Trophoblast cell (in vitro differentiated cells and primary cell): Measurements from ENCODE around the gene ALOX5.

Source experiments
- DNase-seq, 2 donors: peaks; one replicate each; pipeline ENCODE4 v3.0.0-alpha.2; 2016
- H2AFZ ChIP-seq: 2 replicates; pipeline ENCODE4 v1.6.1; 2013; ENCODE audit warnings: low read length, moderate library complexity, mild to moderate bottlenecking; ENCODE audit not compliant: insufficient read depth, poor library complexity
- H2AK5ac ChIP-seq: 2 replicates; pipeline ENCODE4 v1.6.1; 2013; ENCODE audit warnings: mild to moderate bottlenecking, low read length
- H2BK120ac ChIP-seq: 2 replicates; pipeline ENCODE4 v1.6.1; 2013; ENCODE audit warnings: low read length, mild to moderate bottlenecking, moderate library complexity; ENCODE audit not compliant: insufficient read depth, poor library complexity
- H2BK12ac ChIP-seq: 2 replicates; pipeline ENCODE4 v1.6.1; 2013; ENCODE audit warnings: mild to moderate bottlenecking, low read length, moderate library complexity
- H2BK5ac ChIP-seq: 2 replicates; pipeline ENCODE4 v1.6.1; 2013; ENCODE audit warnings: low read length, low read depth, moderate library complexity, mild to moderate bottlenecking; ENCODE audit not compliant: poor library complexity
- H3K14ac ChIP-seq: 2 replicates; pipeline ENCODE4 v1.6.1; 2013; ENCODE audit warnings: mild to moderate bottlenecking, low read length
- H3K18ac ChIP-seq: 2 replicates; pipeline ENCODE4 v1.6.1; 2013; ENCODE audit warnings: mild to moderate bottlenecking, low read length
- H3K23ac ChIP-seq: 2 replicates; pipeline ENCODE4 v1.6.1; 2013; ENCODE audit warnings: low read length
- H3K27ac ChIP-seq: 2 replicates; pipeline ENCODE4 v1.5.1; 2013; ENCODE audit warnings: low read depth, mild to moderate bottlenecking, inconsistent platforms, low read length, moderate library complexity
- H3K27me3 ChIP-seq: 2 replicates; pipeline ENCODE4 v1.6.1; 2013; ENCODE audit warnings: inconsistent platforms, mild to moderate bottlenecking, low read length, moderate library complexity; ENCODE audit not compliant: insufficient read depth
- H3K36me3 ChIP-seq, 2 experiments: 1 replicate in 1 of 2; 2 replicates in 1 of 2; pipeline ENCODE4 v1.6.1; 2013; ENCODE audit warnings: low read length in 2 of 2, mild to moderate bottlenecking in 2 of 2, moderate library complexity in 1 of 2; ENCODE audit not compliant: insufficient read depth in 2 of 2, control insufficient read depth in 1 of 2
- H3K4ac ChIP-seq: 2 replicates; pipeline ENCODE4 v1.6.1; 2013; ENCODE audit warnings: low read depth, mild to moderate bottlenecking, low read length, moderate library complexity
- H3K4me1 ChIP-seq, 2 experiments: 1 replicate in 1 of 2; 2 replicates in 1 of 2; pipeline ENCODE4 v1.6.1; 2013; ENCODE audit warnings: low read length in 2 of 2, mild to moderate bottlenecking in 2 of 2, moderate library complexity in 1 of 2; ENCODE audit not compliant: insufficient read depth in 2 of 2, control insufficient read depth in 1 of 2
- H3K4me2 ChIP-seq: 2 replicates; pipeline ENCODE4 v1.6.1; 2013; ENCODE audit warnings: inconsistent platforms, mild to moderate bottlenecking, low read length, moderate library complexity
- H3K4me3 ChIP-seq: 2 replicates; pipeline ENCODE4 v1.5.1; 2013; ENCODE audit warnings: mild to moderate bottlenecking, low read depth, low read length, inconsistent platforms
- H3K79me1 ChIP-seq: one replicate; pipeline ENCODE4 v1.6.1; 2013; ENCODE audit warnings: low read length
- H3K79me2 ChIP-seq: 2 replicates; pipeline ENCODE4 v1.6.1; 2013; ENCODE audit warnings: low read length, mild to moderate bottlenecking; ENCODE audit not compliant: control insufficient read depth, insufficient read depth, poor library complexity
- H3K9ac ChIP-seq: 2 replicates; pipeline ENCODE4 v1.6.1; 2013; ENCODE audit warnings: mild to moderate bottlenecking, low read length
- H3K9me3 ChIP-seq: 2 replicates; pipeline ENCODE4 v1.6.1; 2013; ENCODE audit warnings: low read depth, mild to moderate bottlenecking, control low read depth, inconsistent platforms, low read length; ENCODE audit not compliant: insufficient read depth
- H4K12ac ChIP-seq: 2 replicates; pipeline ENCODE4 v1.6.1; 2013; ENCODE audit warnings: low read depth, mild to moderate bottlenecking, low read length, moderate library complexity
- H4K8ac ChIP-seq: 2 replicates; pipeline ENCODE4 v1.6.1; 2013; ENCODE audit warnings: low read depth, mild to moderate bottlenecking, low read length, moderate library complexity
- H4K91ac ChIP-seq: one replicate; pipeline ENCODE4 v1.6.1; 2013; ENCODE audit warnings: low read depth, mild to moderate bottlenecking, low read length, moderate library complexity
- WGBS: extraction: QIAGEN DNeasy Blood & Tissue Kit; methylation state at CpG from one replicate; pipeline ENCODE4 v1.1.7; 2013; ENCODE audit warnings: missing lambda C conversion rate; ENCODE audit not compliant: insufficient read length, insufficient coverage; ENCODE audit errors: extremely low coverage; 5-methylcytosine and 5-hydroxymethylcytosine counted together

Gene ALOX5

DNA sequence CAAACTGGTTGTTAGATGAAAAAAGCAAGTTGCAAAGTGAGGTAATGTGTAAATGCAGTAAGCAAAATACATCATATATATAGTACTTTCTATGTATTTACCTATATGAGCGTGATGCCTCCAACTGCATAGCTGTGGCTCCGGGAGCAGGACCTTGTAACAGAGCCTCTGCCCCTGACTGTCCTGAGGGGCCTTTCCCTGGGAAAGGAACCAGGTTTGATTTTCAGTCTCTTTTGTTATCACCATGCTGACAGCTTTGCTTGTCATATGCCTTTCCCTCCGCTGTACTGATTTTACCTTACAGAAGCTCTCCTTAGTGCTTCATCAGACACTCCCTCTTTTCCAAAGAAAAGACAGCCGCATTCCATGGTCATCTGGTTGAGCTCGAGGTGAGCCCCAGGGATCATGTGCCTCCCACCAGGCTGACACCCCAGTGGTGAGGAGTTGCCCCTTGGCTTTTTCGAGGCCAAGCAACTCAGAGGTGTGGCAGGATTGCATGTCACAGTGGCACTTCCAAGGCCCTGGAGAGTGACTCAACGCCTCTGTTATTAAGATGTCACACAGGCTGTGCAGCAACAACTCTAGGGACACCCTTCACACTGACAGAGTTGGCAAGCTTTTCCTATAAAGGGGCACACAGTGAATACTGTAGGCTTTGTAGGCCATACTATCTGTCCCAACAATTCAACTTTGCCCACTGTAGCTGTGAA, 78.9 kb downstream of the ALOX5 start:
- H2AFZ ChIP-seq, result no peak overlapping the region
- H3K18ac ChIP-seq, result no peak overlapping the region
- no peaks in the 10 kb centered on the region for H3K79me1 ChIP-seq
- no peak overlapping the region for H4K12ac ChIP-seq
- H4K91ac ChIP-seq, result no peak overlapping the region
- H2AK5ac ChIP-seq, result no peak overlapping the region
- H3K79me2 ChIP-seq, result no peaks in the 10 kb centered on the region
- no peak overlapping the region for H3K14ac ChIP-seq
- H3K4me3 ChIP-seq, result no peak overlapping the region
- no peaks in the 10 kb centered on the region for H3K27me3 ChIP-seq
- no peak overlapping the region for H2BK12ac ChIP-seq
- H4K8ac ChIP-seq, result no peak overlapping the region
- peaks cover 0 to 3% of the 10 kb centered on the region in 2 experiments for H3K36me3 ChIP-seq
- H3K9me3 ChIP-seq, result no peaks in the 10 kb centered on the region
- peaks cover 8 to 9% of the 10 kb centered on the region in 2 experiments for H3K4me1 ChIP-seq
- DNase-seq, result no peak
- no peak overlapping the region for H3K27ac ChIP-seq
- no peak overlapping the region for H3K4me2 ChIP-seq
- H2BK5ac ChIP-seq, result no peak overlapping the region
- H3K9ac ChIP-seq, result no peak overlapping the region
- WGBS, result no CpG with 5 or more reads among the region's 7 CpGs
- H2BK120ac ChIP-seq, result no peak overlapping the region
- H3K23ac ChIP-seq, result no peak overlapping the region
- H3K4ac ChIP-seq, result no peak overlapping the region

GRCh38 chr10:45453639-45454255, 79.7 kb downstream of the ALOX5 start:
- Histone ChIP-seq H3K18ac (no peak overlapping the region), H2AK5ac (no peak overlapping the region), H4K91ac (no peak overlapping the region), H3K79me1 (no peaks in the 10 kb centered on the region), H3K23ac (no peak overlapping the region), H2BK5ac (no peak overlapping the region), H2BK120ac (no peak overlapping the region), H3K4me2 (no peak overlapping the region), H2BK12ac (no peak overlapping the region), H4K12ac (no peak overlapping the region), H3K4ac (no peak overlapping the region), H3K36me3 (peaks cover 0 to 3% of the 10 kb centered on the region in 2 experiments), H2AFZ (no peak overlapping the region), H3K4me1 (peaks cover 8 to 9% of the 10 kb centered on the region in 2 experiments), H3K4me3 (no peak overlapping the region), H3K27ac (no peak overlapping the region), H3K27me3 (no peaks in the 10 kb centered on the region), H3K9ac (no peak overlapping the region), H3K14ac (no peak overlapping the region), H3K9me3 (no peaks in the 10 kb centered on the region), H3K79me2 (no peaks in the 10 kb centered on the region), H4K8ac (no peak overlapping the region)
- no CpG with 5 or more reads among the region's 9 CpGs for WGBS
- no peak for DNase-seq

GRCh38 chr10:45454262-45454661, 80.2 kb downstream of the ALOX5 start:
- no peaks in the 10 kb centered on the region for H3K27me3 ChIP-seq
- H3K4me1 ChIP-seq, result peaks cover 8 to 9% of the 10 kb centered on the region in 2 experiments
- H4K12ac ChIP-seq, result no peak overlapping the region
- no peak overlapping the region for H2BK120ac ChIP-seq
- H3K27ac ChIP-seq, result no peak overlapping the region
- DNase-seq, result no peak
- H3K14ac ChIP-seq, result no peak overlapping the region
- H2AK5ac ChIP-seq, result no peak overlapping the region
- no peaks in the 10 kb centered on the region for H3K79me2 ChIP-seq
- no peak overlapping the region for H3K4me3 ChIP-seq
- no peak overlapping the region for H3K4me2 ChIP-seq
- H3K4ac ChIP-seq, result no peak overlapping the region
- H2BK12ac ChIP-seq, result no peak overlapping the region
- no peak overlapping the region for H3K9ac ChIP-seq
- no peak overlapping the region for H3K23ac ChIP-seq
- H3K18ac ChIP-seq, result no peak overlapping the region
- WGBS, result no CpG with 5 or more reads among the region's 9 CpGs
- H3K36me3 ChIP-seq, result peaks cover 0 to 3% of the 10 kb centered on the region in 2 experiments
- H4K8ac ChIP-seq, result no peak overlapping the region
- H2BK5ac ChIP-seq, result no peak overlapping the region
- no peak overlapping the region for H2AFZ ChIP-seq
- peaks cover 2% of the 10 kb centered on the region for H3K9me3 ChIP-seq
- H3K79me1 ChIP-seq, result no peaks in the 10 kb centered on the region
- no peak overlapping the region for H4K91ac ChIP-seq

DNA sequence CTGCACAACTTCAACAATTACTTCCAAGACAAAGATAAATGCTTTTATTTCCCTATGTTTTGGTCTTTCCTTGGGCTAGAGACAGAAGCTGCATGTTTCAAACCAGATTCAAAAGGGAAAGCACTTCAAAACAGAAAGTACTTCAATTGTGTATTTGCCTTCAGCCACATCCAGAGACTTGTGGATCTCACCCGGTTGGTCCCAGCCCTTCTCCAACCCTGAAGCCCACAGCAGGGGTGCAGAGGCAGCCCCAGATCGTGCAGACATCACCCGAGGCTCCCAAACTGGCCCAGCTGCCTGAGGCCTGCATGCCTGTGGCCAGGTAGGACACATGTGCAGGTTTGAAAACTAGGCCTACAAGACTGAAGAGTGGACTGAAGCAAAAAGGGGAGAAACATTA, 80.8 kb downstream of the ALOX5 start:
- Histone ChIP-seq H4K91ac (no peak overlapping the region), H3K4me3 (no peak overlapping the region), H3K4ac (no peak overlapping the region), H3K36me3 (peaks cover 0 to 3% of the 10 kb centered on the region in 2 experiments), H4K8ac (no peak overlapping the region), H3K9me3 (peaks cover 2% of the 10 kb centered on the region), H3K27ac (no peak overlapping the region), H3K18ac (no peak overlapping the region), H3K9ac (no peak overlapping the region), H3K14ac (no peak overlapping the region), H3K23ac (no peak overlapping the region), H2AK5ac (no peak overlapping the region), H3K4me1 (peaks cover 8 to 9% of the 10 kb centered on the region in 2 experiments), H3K4me2 (no peak overlapping the region), H2AFZ (no peak overlapping the region), H2BK120ac (no peak overlapping the region), H3K79me1 (no peaks in the 10 kb centered on the region), H2BK5ac (no peak overlapping the region), H4K12ac (no peak overlapping the region), H3K27me3 (no peaks in the 10 kb centered on the region), H3K79me2 (no peaks in the 10 kb centered on the region), H2BK12ac (no peak overlapping the region)
- no peak for DNase-seq
- no CpG with 5 or more reads among the region's 3 CpGs for WGBS
